GM21423 (cell line): Measurements from ENCODE around the gene MYT1.
"Not testable (repeated sequence)": the region's sequence is repeated elsewhere in the genome, so short reads cannot be mapped to it uniquely, and the experiment has no call there.

Experiments used
- ATAC-seq: cut with Tn5 transposase; IDR thresholded peaks from one replicate; pipeline ENCODE4 v1.9.1; 2021; ENCODE audit warnings: mild to moderate bottlenecking, moderate library complexity; ENCODE audit not compliant: unreplicated experiment

Gene MYT1

DNA sequence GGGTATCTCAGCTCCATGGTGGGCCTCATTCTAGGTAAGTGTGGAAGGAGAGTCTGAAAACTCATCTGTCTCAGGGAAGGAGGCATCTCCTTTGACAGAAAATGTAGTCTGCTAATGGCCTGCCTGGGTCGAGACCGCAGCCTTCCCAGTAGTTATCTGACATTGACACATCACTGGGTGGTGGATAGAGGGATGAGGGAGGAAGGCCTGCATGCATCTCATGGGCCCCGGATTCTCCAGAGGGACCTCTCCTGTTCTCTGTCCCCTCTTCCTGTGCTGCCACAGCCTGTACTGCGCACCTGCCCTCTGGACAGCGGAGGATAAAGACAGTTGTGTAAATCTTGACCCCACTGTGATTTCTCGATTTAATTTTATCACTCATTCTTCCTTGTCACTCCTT is 96.0 kb downstream of the MYT1 start:
- no peak for ATAC-seq

- no peak for ATAC-seq
Observed at GRCh38 chr20:64261138-64261537, 96.9 kb downstream of the MYT1 start.

GRCh38 chr20:64264091-64264490 is 99.8 kb downstream of the MYT1 start:
- no peak for ATAC-seq

DNA sequence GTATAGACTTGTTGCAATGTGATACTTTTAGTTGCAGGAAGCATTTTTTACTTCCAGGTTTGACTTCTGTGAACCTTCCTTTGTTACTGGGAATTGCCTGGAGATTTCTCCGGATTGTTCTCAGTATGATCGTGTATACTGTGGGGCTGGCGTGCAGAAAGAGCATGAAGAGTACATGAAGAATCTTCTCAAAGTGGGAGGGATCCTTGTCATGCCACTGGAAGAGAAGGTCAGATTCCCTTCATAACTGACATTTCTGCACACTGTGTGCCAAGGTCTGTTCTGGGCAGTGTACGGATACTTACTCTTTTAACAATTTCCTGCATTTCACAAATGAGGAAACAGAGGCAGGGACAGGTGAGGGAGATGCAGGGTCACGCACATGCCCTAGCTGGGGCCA is 100.9 kb downstream of the MYT1 start:
- ATAC-seq = no peak

- no peak for ATAC-seq
Observed at GRCh38 chr20:64266988-64267387, 102.7 kb downstream of the MYT1 start.

DNA sequence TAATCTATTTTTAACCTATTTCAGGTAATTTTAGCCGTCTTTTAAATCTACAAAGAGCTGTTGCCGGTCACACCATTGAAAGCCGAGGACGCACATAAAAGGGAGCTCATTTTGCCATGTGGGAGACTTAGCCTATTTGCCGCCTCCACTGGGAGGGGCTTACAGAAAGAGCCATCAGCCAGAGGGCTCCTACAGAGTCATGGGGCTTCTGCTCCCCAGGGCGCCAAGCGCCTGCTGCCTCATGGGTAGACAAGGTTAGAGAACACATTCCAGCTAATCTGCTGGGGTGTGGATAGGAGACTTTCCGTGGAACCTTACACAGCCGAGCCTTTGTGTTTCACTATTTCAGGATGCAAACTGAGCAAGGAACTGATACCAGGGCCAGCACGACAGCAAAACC is 103.9 kb downstream of the MYT1 start:
- no peak for ATAC-seq

DNA sequence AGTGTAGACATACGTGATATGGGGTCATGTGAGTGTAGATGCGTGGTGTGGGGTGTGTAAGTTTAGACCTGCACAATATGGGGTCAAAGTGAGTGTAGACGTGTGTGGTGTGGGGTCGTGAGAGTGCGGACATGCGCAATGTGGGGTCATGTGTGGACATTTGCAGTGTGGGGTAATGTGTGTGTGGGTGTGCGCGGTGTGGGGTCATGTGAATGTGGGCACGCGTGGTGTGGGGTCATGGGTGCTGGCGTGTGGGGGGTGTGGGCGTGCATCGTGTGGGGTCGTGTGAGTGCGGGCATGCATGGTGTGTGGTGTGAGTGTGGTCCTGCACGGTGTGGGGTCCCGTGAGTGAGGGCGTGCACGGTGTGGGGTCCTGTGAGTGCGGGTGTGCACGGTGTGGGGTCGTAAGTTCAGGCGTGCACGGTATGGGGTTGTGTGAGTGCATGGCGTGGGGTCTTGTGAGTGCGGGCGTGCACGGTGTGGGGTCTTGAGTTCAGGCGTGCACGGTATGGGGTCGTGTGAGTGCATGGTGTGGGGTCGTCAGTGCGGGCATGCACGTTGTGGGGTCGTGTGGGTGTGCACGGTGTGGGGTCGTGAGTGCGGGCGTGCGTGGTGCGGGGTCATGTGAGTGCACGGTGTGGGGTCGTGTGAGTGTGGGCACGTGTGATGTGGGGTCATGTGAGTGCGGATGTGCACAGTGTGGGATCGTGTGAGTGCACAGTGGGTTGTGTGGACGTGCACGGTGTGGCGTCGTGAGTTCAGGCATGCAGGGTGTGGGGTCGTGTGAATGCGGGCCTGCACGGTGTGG is 105.6 kb downstream of the MYT1 start:
- ATAC-seq = no peak

GRCh38 chr20:64271636-64272035 is 107.4 kb downstream of the MYT1 start:
- no peak for ATAC-seq

DNA sequence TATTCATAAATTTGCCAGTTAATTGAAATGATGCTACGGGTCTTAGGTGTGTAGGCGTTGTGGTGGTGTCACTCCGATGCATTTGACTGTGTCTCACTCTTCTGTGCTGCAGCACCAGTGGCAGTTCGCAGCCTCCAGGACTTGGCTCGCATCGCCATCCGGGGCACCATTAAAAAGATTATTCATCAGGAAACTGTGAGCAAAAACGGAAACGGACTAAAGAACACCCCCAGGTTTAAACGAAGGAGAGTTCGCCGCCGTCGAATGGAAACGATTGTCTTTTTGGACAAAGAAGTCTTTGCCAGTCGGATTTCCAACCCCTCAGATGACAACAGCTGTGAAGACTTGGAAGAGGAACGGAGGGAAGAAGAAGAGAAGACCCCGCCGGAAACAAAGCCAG is 108.9 kb downstream of the MYT1 start:
- no peak for ATAC-seq

- no peak for ATAC-seq
Observed at GRCh38 chr20:64276817-64277216, 112.6 kb downstream of the MYT1 start.

GRCh38 chr20:64277571-64278316 is 113.5 kb downstream of the MYT1 start:
- no peak for ATAC-seq

- ATAC-seq = no peak
Observed at GRCh38 chr20:64278317-64278681, 114.0 kb downstream of the MYT1 start.

DNA sequence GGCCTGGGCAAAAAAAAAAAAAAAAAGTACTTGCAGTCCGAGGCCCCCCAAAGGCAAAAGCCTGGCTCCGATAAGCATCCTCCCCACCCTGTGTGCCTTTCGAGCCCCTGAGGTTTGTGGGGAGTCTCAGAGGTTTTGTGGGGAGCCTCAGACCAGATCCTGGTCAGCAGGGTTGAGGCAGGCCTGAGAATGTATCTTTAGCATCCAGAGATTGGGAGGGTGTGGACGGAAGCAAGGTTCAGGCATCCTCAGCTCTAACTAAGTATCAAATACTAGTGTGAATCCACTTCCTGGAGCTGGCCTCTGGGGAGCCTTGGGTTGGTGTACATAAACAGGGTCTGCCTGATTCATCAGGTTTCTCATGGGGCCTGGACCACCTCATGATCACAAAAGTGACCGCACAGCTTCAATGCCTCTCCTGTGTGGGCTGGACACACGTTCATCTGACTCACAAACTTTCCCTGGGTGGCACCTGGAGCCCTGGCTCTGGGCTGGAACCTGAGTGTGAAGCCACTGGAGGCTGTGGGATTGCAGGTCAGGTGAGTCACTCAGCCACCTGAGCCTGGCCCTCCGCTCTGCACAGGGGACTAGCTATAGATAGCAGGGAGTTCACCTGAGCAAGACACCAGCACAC is 115.7 kb downstream of the MYT1 start:
- no peak for ATAC-seq

- ATAC-seq = no peak
Observed at GRCh38 chr20:64280460-64280843, 116.2 kb downstream of the MYT1 start.

- ATAC-seq = no peak
Observed at GRCh38 chr20:64283646-64284045, 119.4 kb downstream of the MYT1 start.

DNA sequence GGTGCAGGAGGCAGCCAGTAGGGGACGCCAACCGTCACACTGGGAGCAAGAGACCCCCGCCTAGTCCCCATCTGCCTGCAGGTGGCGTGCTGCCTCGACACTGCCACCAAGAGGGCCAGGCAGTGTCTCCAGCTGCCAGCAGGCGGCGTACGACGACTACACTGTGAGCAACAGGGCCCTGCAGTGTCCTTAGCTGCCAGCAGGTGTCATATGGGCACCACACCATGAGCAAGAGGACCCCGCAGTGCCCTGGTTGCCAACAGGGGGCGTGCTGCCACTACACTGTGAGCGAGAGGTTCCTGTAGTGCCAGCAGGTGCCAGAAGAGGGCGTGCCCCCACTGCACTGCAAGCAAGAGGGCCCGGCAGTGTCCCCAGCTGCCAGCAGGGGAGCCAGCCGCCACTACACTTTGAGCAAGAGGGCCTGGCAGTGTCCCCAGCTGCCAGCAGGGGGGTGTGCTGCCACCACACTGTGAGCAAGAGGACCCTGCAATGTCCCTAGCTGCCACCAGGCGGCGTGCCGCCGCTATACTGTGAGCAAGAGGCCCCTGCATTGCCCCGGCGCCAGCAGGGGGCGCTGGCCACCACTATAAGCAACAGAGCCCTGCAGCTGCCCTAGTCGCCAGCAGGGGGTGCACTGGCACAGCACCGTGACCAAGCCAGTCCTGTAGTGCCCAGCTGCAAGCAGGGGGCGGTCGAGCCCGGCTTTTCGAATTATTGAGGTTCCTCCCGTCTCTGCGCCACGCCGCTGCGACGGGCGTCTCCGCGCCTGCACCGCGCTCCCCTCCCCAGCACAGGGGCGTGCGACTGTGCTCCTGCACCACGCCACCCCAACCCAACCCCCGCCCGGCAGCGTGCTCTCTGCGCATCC is 121.6 kb downstream of the MYT1 start:
- peak; percentile 90 for ATAC-seq

GRCh38 chr20:64286447-64287263 is 122.4 kb downstream of the MYT1 start:
- not testable (repeated sequence) for ATAC-seq

DNA sequence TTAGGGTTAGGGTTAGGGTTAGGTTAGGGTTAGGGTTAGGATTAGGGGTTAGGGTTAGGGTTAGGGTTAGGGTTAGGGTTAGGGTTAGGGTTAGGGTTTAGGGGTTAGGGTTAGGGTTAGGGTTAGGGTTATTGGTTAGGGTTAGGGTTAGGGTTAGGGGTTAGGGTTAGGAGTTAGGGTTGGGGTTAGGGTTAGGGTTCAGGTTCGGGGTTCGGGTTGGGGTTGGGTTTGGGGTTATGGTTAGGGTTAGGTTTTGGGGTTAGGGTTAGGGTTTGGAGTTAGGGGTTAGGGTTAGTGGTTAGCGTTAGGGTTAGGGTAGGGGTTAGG is 123.0 kb downstream of the MYT1 start:
- ATAC-seq = not testable (repeated sequence)
